GM21717 (cell line): ENCODE results near the gene AGFG2.
"Not testable (repeated sequence)": the region's sequence is repeated elsewhere in the genome, so short reads cannot be mapped to it uniquely, and the experiment has no call there.

Experiments used
- ATAC-seq: cut with Tn5 transposase; IDR thresholded peaks from one replicate; pipeline ENCODE4 v1.9.1; 2021; ENCODE audit warnings: mild to moderate bottlenecking, moderate library complexity; ENCODE audit not compliant: unreplicated experiment

AGFG2 gene

GRCh38 chr7:100547872-100548271 lies 8.9 kb downstream of the AGFG2 start:
- ATAC-seq: no peak

DNA sequence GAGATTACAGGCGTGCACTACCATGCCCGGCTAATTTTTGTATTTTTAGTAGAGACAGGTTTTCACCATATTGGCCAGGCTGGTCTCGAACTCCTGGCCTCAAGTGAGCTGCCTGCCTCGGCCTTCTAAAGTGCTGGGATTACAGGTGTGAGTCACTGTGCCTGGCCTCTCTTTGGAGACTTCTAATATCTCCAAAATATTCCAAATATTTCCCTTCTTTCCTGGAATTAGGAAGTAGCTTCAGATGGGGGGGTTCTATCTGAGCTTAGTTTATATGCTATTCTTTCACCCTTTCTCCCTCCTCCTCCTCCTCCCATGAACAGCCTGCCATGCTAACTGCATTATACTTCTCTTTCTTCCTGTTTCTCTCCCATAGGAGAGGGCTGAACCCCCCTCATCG lies 9.4 kb downstream of the AGFG2 start:
- ATAC-seq: not testable (repeated sequence)

DNA sequence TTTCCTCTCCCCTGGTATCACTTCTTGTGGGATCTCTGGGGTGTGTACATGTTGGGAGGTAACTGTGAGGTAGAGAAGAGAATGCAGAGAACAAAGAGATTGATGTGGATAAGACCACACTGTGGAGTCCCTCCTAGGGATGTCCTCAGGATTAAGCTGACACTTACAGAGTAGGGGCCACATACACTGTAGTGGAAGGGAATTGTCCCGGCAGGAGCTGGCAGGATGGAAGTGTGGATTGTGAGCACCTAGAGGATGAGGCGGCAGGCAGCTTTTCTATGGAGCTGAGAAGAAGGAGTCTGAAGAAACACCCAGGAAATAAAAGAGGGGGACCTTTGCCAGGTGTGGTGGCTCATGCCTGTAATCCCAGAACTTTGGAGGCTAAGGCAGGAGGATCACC lies 13.5 kb downstream of the AGFG2 start:
- ATAC-seq: no peak

DNA sequence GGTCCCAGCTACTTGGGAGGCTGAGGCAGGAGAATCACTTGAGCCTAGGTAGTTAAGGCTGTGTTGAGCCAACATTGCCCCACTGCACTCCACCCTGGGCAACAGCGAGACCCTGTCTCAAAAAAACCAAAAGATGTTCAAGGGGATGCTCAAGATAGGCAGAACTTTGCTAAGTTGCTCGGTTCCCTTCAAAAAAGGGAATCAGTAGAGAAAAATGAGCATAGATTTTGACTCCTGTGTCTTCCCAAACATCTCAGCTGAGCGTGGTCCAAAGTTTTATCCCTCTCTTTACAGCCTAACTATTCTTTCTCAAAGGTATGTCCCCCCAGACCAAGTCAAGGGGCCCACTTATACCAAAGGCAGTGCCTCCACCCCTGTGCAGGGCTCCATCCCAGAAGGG lies 14.0 kb downstream of the AGFG2 start:
- ATAC-seq: no peak

GRCh38 chr7:100555701-100556100 lies 16.7 kb downstream of the AGFG2 start:
- no peak for ATAC-seq

- ATAC-seq: no peak
These were observed 17.5 kb downstream of the AGFG2 start for GRCh38 chr7:100556541-100556940.

GRCh38 chr7:100559127-100559526 lies 20.1 kb downstream of the AGFG2 start:
- no peak for ATAC-seq

DNA sequence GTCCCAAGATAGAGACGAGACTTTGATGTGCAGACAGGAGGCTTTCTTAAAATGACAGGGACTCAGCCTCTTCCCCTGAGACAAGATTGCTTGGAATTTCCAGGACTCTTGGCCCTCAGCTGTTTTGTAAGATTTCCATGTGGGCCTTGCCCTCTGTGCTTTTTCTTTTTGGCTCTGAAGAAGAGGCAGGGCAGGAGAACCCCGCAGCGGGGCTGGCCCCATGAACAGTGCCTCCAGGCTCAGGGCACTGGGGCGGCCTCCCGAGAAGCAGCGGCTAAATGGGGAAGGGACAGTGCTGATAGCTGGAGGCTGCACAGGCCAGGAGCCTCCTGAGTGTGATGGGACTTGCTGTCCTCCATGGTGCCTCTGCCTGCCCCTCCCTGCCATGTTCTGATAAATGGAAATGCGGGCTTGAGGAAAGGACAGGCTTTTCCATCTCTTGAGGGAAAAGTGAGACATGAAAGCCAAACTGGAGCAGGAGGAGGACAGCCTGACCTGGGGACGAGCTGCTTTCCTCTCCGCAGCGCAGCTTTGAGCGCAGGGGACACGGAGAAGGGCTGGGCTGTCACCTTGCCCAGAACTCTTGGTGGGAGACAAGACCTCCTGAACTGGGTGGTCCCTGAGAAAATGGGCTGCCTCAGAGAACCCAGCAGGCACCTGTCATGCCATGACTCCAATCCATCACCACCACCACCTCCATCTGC lies 22.6 kb downstream of the AGFG2 start:
- no peak for ATAC-seq

- ATAC-seq: no peak
These were observed 23.4 kb downstream of the AGFG2 start for GRCh38 chr7:100562195-100563099.

GRCh38 chr7:100563100-100563564 lies 24.1 kb downstream of the AGFG2 start:
- ATAC-seq: no peak

DNA sequence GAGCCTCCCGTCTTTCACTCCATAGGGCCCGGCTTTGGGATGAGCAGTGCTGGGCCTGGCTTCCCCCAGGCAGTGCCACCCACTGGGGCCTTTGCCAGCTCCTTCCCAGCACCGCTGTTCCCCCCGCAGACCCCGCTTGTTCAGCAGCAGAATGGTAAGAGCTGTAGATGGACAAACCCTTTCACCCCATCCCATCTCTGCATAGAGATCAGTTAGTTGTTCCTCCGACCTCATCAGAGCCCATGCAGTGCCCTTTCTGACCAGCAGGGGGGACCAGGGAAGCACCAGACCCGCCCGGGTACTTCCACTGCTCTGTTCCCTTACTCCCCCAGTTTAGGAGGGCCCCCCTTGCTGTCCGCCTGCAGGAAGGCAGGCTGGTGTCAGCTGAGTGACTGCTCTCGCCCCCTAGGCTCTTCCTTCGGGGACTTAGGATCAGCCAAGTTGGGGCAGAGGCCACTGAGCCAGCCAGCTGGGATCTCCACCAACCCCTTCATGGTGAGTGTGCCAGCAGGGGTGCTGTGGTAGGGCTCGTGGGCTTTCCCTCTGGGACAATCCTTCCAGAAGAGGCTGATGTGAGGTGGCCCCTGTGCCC lies 24.9 kb downstream of the AGFG2 start:
- ATAC-seq: no peak

GRCh38 chr7:100564405-100564804 lies 25.4 kb downstream of the AGFG2 start:
- not testable (repeated sequence) for ATAC-seq

- no peak for ATAC-seq
These were observed 26.1 kb downstream of the AGFG2 start for GRCh38 chr7:100565133-100565571.

GRCh38 chr7:100566018-100566531 lies 27.1 kb downstream of the AGFG2 start:
- no peak for ATAC-seq

DNA sequence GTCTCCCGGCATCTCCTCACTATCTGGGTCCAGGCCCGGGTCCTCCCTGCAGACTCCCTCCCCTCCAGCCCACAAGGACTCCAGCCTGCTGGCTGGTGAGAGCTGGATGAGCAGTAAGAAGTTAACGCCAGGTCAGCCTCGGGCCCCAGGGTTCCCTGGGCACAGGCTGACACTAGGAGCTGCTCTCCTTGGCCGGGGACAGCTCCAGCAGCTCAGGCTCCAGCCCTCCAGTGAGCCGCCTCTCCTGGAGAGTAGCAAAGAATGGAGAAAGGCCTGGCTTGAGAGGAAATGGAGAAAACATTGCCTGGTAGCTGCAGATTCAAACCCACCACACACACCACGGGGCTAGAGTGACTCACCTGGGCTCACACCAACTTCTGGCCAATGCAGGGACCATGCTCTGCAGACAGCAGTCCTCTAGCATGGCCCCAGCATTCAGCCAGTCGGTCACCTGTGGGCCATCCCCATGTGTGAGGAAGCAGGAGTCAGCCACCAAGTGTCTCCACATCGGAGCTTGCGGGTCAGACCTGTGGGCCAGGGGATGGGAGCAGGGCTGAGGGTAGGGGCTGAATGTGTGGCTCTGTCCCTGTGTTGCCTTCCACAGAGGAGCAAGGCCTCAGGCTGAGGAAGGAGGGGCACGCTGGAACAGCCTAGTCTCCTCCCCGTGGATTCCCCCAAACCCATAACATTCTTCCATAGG lies 28.2 kb downstream of the AGFG2 start:
- no peak for ATAC-seq

GRCh38 chr7:100567751-100568175 lies 28.8 kb downstream of the AGFG2 start:
- ATAC-seq: no peak

DNA sequence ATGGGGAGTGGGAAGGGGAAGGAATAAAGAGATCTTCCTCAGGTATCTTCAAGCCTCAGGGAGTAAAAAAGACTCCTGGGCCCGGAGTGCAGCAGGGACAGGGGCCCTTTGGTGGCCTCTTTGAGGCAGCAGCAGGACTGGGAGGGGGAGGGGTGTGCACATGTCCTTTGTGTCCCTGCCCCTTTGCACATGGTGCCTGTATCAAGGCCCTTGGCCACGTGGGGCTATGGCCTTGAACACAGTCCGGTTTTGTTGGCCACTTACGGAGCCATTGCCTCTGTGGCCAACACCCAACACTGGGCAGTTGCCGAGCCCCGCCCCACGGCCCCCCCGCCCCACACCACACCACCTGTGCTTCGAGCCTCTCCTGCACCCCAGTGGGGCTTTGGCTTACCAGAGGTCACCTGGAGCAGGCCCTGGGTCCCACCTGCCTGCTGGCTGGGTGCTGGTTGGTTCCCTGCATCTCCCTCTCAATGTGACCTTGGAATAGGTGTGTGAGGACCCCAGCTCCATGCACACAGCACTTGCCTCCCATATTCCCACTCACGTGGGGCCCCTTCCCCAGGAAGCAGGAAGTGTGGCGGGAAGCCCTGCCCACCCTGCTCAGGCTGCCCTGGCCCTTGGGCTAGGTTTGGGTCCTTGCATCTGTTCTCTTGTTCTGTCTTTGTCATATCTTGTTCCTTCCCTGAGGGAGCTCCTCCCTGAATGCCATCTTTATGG lies 29.3 kb downstream of the AGFG2 start:
- ATAC-seq: no peak

GRCh38 chr7:100568896-100569844 lies 30.2 kb downstream of the AGFG2 start:
- no peak for ATAC-seq
